ENCODE data around the gene SPP1.

SPP1 gene

GRCh38 chr4:87957061-87957460 lies 18.5 kb upstream of the SPP1 start:
- POLR2A ChIA-PET, result no interaction called here
- Histone ChIP-seq H3K9me3 (ENCODE audit: control insufficient read depth, insufficient read depth, low read depth, low read length) (no peaks in the 10 kb centered on the region), H3K27ac (ENCODE audit: extremely low read depth, low read depth, low read length) (no peak overlapping the region), H3K4me3 (ENCODE audit: low read depth, low read length) (no peak overlapping the region), H3K36me3 (ENCODE audit: control insufficient read depth in 2 of 2, insufficient read depth in 1 of 2, low read length in 2 of 2) (no peaks in the 10 kb centered on the region), H3K4me1 (ENCODE audit: control insufficient read depth, insufficient read depth, low read length) (no peaks in the 10 kb centered on the region)
- CTCF ChIA-PET, result interaction anchor here (1.5 to 3.1 kb wide), 2 partner anchors 16 to 254 kb away, joined by 3 to 15 read pairs; no protein-coding TSS in a partner anchor
- TF ChIP-seq MYNN (tag by site-specific recombination; IDR thresholded peaks at IDR 0.05; ENCODE audit: borderline replicate concordance) (no peak), WT1 (tag by site-specific recombination; IDR thresholded peaks at IDR 0.05) (no peak), ZNF623 (tag by site-specific recombination; IDR thresholded peaks at IDR 0.05) (no peak), ZNF843 (tag by site-specific recombination; IDR thresholded peaks at IDR 0.05) (no peak), ZNF530 (tag by site-specific recombination; IDR thresholded peaks at IDR 0.05; ENCODE audit: low read depth) (no peak), ZNF426 (tag by site-specific recombination; IDR thresholded peaks at IDR 0.05) (no peak)
- TF ChIP-seq, protein P1, sequence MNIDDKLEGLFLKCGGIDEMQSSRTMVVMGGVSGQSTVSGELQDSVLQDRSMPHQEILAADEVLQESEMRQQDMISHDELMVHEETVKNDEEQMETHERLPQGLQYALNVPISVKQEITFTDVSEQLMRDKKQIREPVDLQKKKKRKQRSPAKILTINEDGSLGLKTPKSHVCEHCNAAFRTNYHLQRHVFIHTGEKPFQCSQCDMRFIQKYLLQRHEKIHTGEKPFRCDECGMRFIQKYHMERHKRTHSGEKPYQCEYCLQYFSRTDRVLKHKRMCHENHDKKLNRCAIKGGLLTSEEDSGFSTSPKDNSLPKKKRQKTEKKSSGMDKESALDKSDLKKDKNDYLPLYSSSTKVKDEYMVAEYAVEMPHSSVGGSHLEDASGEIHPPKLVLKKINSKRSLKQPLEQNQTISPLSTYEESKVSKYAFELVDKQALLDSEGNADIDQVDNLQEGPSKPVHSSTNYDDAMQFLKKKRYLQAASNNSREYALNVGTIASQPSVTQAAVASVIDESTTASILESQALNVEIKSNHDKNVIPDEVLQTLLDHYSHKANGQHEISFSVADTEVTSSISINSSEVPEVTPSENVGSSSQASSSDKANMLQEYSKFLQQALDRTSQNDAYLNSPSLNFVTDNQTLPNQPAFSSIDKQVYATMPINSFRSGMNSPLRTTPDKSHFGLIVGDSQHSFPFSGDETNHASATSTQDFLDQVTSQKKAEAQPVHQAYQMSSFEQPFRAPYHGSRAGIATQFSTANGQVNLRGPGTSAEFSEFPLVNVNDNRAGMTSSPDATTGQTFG (tag by site-specific recombination; IDR thresholded peaks at IDR 0.05; ENCODE audit: borderline replicate concordance), result no peak

DNA sequence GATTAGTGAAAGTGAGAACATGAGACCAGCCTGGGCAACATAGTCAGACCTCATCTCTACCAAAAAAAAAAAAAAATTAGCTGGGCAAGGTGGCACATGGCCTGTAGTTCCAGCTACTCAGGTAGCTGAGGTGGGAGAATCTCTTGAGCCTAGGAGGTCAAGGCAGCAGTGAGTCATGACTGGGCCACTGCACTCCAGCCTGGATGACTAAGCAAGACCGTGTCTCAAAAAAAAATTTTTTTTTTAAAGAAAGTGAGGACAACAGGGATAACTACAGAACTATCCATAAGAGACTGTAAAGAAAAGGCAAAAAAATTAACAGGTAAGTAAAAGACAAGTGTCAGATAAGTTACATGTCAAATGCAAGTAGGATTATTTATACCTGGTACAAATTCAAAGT lies 13.5 kb upstream of the SPP1 start:
- Histone ChIP-seq H3K27ac (ENCODE audit: extremely low read depth, low read depth, low read length) (no peak overlapping the region), H3K9me3 (ENCODE audit: control insufficient read depth, insufficient read depth, low read depth, low read length) (no peaks in the 10 kb centered on the region), H3K4me3 (ENCODE audit: low read depth, low read length) (no peak overlapping the region), H3K4me1 (ENCODE audit: control insufficient read depth, insufficient read depth, low read length) (no peaks in the 10 kb centered on the region), H3K36me3 (ENCODE audit: control insufficient read depth in 2 of 2, insufficient read depth in 1 of 2, low read length in 2 of 2) (no peaks in the 10 kb centered on the region)
- POLR2A ChIA-PET, result no interaction called here
- CTCF ChIA-PET, result interaction anchor here (0.7 to 1.7 kb wide), 3 partner anchors 12 to 112 kb away, joined by 5 to 9 read pairs (median 5); partner anchors contain the start of gene PKD2
- TF ChIP-seq, protein P2, sequence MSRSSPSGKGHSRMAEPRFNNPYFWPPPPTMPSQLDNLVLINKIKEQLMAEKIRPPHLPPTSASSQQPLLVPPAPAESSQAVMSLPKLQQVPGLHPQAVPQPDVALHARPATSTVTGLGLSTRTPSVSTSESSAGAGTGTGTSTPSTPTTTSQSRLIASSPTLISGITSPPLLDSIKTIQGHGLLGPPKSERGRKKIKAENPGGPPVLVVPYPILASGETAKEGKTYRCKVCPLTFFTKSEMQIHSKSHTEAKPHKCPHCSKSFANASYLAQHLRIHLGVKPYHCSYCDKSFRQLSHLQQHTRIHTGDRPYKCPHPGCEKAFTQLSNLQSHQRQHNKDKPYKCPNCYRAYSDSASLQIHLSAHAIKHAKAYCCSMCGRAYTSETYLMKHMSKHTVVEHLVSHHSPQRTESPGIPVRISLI (tag by site-specific recombination; IDR thresholded peaks at IDR 0.05), result peak; percentile 50; the same call in 1 of the 2 replicates
- TF ChIP-seq OSR2 (tag by site-specific recombination; IDR thresholded peaks at IDR 0.05) (0 out of 2 replicates have a peak, but pooled peaks have one; percentile 24), ZNF394 (tag by site-specific recombination; IDR thresholded peaks at IDR 0.05; ENCODE audit: borderline replicate concordance) (peak; percentile 46; the same call in 1 of the 2 replicates), ZBTB8A (tag by site-specific recombination; IDR thresholded peaks at IDR 0.05) (no peak)

GRCh38 chr4:87962398-87963146 lies 12.9 kb upstream of the SPP1 start:
- POLR2A ChIA-PET, result no interaction called here
- no peaks in the 10 kb centered on the region for H3K4me1 ChIP-seq (ENCODE audit: control insufficient read depth, insufficient read depth, low read length)
- H3K27ac ChIP-seq (ENCODE audit: extremely low read depth, low read depth, low read length), result no peak overlapping the region
- H3K4me3 ChIP-seq (ENCODE audit: low read depth, low read length), result no peak overlapping the region
- CTCF ChIA-PET, result interaction anchor here (0.7 to 1.7 kb wide), 4 partner anchors 11 to 113 kb away, joined by 5 to 9 read pairs (median 6); partner anchors contain the start of gene PKD2
- H3K9me3 ChIP-seq (ENCODE audit: control insufficient read depth, insufficient read depth, low read depth, low read length), result no peaks in the 10 kb centered on the region
- no peaks in the 10 kb centered on the region for H3K36me3 ChIP-seq (ENCODE audit: control insufficient read depth in 2 of 2, insufficient read depth in 1 of 2, low read length in 2 of 2)
- TF ChIP-seq MZF1 (tag by site-specific recombination; IDR thresholded peaks at IDR 0.05; ENCODE audit: borderline replicate concordance) (no peak), ZFP69B (tag by site-specific recombination; IDR thresholded peaks at IDR 0.05) (no peak), ZNF132 (tag by site-specific recombination; IDR thresholded peaks at IDR 0.05; ENCODE audit: borderline replicate concordance) (no peak), ZBTB21 (tag by site-specific recombination; IDR thresholded peaks at IDR 0.05) (no peak), KLF16 (tag by site-specific recombination; IDR thresholded peaks at IDR 0.05) (no peak), ZNF214 (tag by site-specific recombination; IDR thresholded peaks at IDR 0.05; ENCODE audit: borderline replicate concordance) (no peak), ZNF776 (tag by site-specific recombination; IDR thresholded peaks at IDR 0.05; ENCODE audit: borderline replicate concordance) (no peak)
